HCT116 (cell line): ENCODE data around the gene IL25. TPM values are rescaled to one million over a fixed set of nuclear protein-coding genes. Genes with fewer than 3 reads are reported as not detected.

Source experiments
- ATAC-seq: fragments of 200-7000 bp; cut with Tn5 transposase; 2 replicates; pipeline ENCODE4 v1.9.1; 2020; ENCODE audit warnings: mild to moderate bottlenecking, moderate library complexity
- BruUV-seq: library from RNA; stranded (reverse); fragments of 400-500 nt; replicated peaks from 2 replicates; lab custom pipeline; 2021; lab: Mats Ljungman, UMichigan
- CTCF ChIA-PET: fragments of 300-600 bp; sonication (Branson Sonifier 250); formaldehyde crosslinking; loops from one replicate; lab custom pipeline; 2021; ENCODE audit warnings: antibody characterized with exemption; lab: Charles Lee
- POLR2A ChIA-PET: fragments of 300-600, 350-600 bp; sonication (Branson Sonifier 250); formaldehyde crosslinking; loops from one replicate; lab custom pipeline; 2021; ENCODE audit warnings: antibody characterized with exemption; lab: Charles Lee
- RAD21 ChIA-PET, 2 experiments: fragments of 300-600 bp; sonication (Branson Sonifier 250); formaldehyde crosslinking; loops; one replicate each; lab custom pipeline; 2023; ENCODE audit warnings: low total read pairs in 2 of 2; ENCODE audit not compliant: uncharacterized antibody in 2 of 2, unreplicated experiment in 2 of 2, low non-redundant PET in 1 of 2; lab: Charles Lee
- DNase-seq: peaks from one replicate; pipeline ENCODE4 v3.0.0-alpha.2; 2010; ENCODE audit warnings: low read depth, low spot score
- H2AFZ ChIP-seq: fragments of 200-600 bp; shearing (Covaris generic), sonication (generic); 2 replicates; pipeline ENCODE4 v1.6.1; 2017; ENCODE audit warnings: low read depth, mixed run types, mixed read lengths, antibody characterized with exemption, low read length; ENCODE audit not compliant: poor library complexity, severe bottlenecking
- H3K27ac ChIP-seq: 2 replicates; pipeline ENCODE4 v1.5.1; 2012; ENCODE audit warnings: low read depth, low read length
- H3K27me3 ChIP-seq: fragments of 200-600 bp; sonication (generic); 2 replicates; pipeline ENCODE4 v1.6.1; 2016; ENCODE audit warnings: mixed run types, low read length, mixed read lengths; ENCODE audit not compliant: insufficient read depth
- H3K36me3 ChIP-seq, 2 experiments: fragments of 200-500 bp in 1 of 2; fragments of 200-600 bp in 1 of 2; sonication (Bioruptor generic) in 1 of 2; sonication (generic) in 1 of 2; 2 replicates each; pipeline versions ENCODE4 v1.5.1 to v1.6.1; 2014 to 2016; ENCODE audit warnings: low read length in 2 of 2, inconsistent platforms in 1 of 2, mixed read lengths in 1 of 2, mixed run types in 1 of 2; ENCODE audit not compliant: insufficient read depth in 2 of 2, control insufficient read depth in 1 of 2
- H3K4me1 ChIP-seq, 2 experiments: fragments of 200-600 bp in 1 of 2; sonication (generic) in 1 of 2; 2 replicates each; pipeline versions ENCODE4 v1.5.1 to v1.6.1; 2012 to 2017; ENCODE audit warnings: low read length in 2 of 2, inconsistent platforms in 1 of 2, mild to moderate bottlenecking in 1 of 2, mixed read lengths in 1 of 2, mixed run types in 1 of 2, moderate library complexity in 1 of 2; ENCODE audit not compliant: insufficient read depth in 2 of 2, control insufficient read depth in 1 of 2
- H3K4me2 ChIP-seq: fragments of 200-600 bp; sonication (generic); 2 replicates; pipeline ENCODE4 v1.6.1; 2017; ENCODE audit warnings: mixed run types, low read length, mixed read lengths
- H3K4me3 ChIP-seq, 2 experiments: fragments of 200-600 bp in 1 of 2; sonication (generic) in 1 of 2; replicated peaks in 1 of 2; 2 replicates each; pipeline ENCODE4 v1.5.1; 2011 to 2016; ENCODE audit warnings: low read length in 2 of 2, control low read depth in 1 of 2, low read depth in 1 of 2, mild to moderate bottlenecking in 1 of 2, mixed read lengths in 1 of 2, mixed run types in 1 of 2
- H3K79me2 ChIP-seq: fragments of 200-600 bp; sonication (generic); 2 replicates; pipeline ENCODE4 v1.6.1; 2017; ENCODE audit warnings: mild to moderate bottlenecking, mixed run types, low read length, moderate library complexity, mixed read lengths; ENCODE audit not compliant: insufficient read depth
- H3K9ac ChIP-seq: fragments of 200-600 bp; sonication (generic); 2 replicates; pipeline ENCODE4 v1.6.1; 2016; ENCODE audit warnings: low read length, mixed read lengths
- H3K9me2 ChIP-seq: fragments of 200-600 bp; sonication (generic), shearing (Covaris generic); 2 replicates; pipeline ENCODE4 v1.6.1; 2017; ENCODE audit warnings: mixed run types, mild to moderate bottlenecking, moderate library complexity; ENCODE audit not compliant: insufficient read depth
- H3K9me3 ChIP-seq, 2 experiments: fragments of 200-500 bp in 1 of 2; fragments of 200-600 bp in 1 of 2; sonication (Bioruptor generic) in 1 of 2; sonication (generic) in 1 of 2; 2 replicates each; pipeline ENCODE4 v1.6.1; 2014 to 2017; ENCODE audit warnings: low read length in 2 of 2, mixed read lengths in 2 of 2, inconsistent platforms in 1 of 2, low read depth in 1 of 2, mild to moderate bottlenecking in 1 of 2, mixed run types in 1 of 2, moderate library complexity in 1 of 2; ENCODE audit not compliant: control insufficient read depth in 1 of 2, insufficient read depth in 1 of 2
- H4K20me1 ChIP-seq: fragments of 200-600 bp; sonication (generic), shearing (Covaris generic); 2 replicates; pipeline ENCODE4 v1.6.1; 2017; ENCODE audit warnings: mixed run types, mild to moderate bottlenecking, moderate library complexity; ENCODE audit not compliant: insufficient read depth
- CBX3 ChIP-seq: IDR thresholded peaks from 2 replicates; pipeline ENCODE4 v1.6.1; 2012; ENCODE audit warnings: low read depth
- CEBPB ChIP-seq: IDR thresholded peaks from 2 replicates; pipeline ENCODE4 v1.6.1; 2012; ENCODE audit warnings: low read depth
- EGR1 ChIP-seq: IDR thresholded peaks from 2 replicates; pipeline ENCODE4 v1.6.1; 2012; ENCODE audit warnings: low read depth
- ELF1 ChIP-seq: IDR thresholded peaks from 2 replicates; pipeline ENCODE4 v1.6.1; 2012; ENCODE audit warnings: low read depth, borderline replicate concordance
- EZH2 ChIP-seq: fragments of 200-600 bp; sonication (generic); IDR thresholded peaks from 2 replicates; pipeline ENCODE4 v1.6.1; 2017; ENCODE audit warnings: antibody characterized with exemption, mixed run types
- EZH2phosphoT487 ChIP-seq: fragments of 200-600 bp; IDR thresholded peaks from 2 replicates; pipeline ENCODE4 v1.6.1; 2018; ENCODE audit warnings: antibody characterized with exemption, borderline replicate concordance
- FOSL1 ChIP-seq: IDR thresholded peaks from 2 replicates; pipeline ENCODE4 v1.6.1; 2012; ENCODE audit warnings: low read depth
- POLR2A ChIP-seq: IDR thresholded peaks from 2 replicates; pipeline ENCODE4 v1.7.0; 2011; ENCODE audit warnings: borderline replicate concordance; ENCODE audit not compliant: insufficient read depth, insufficient read length; ENCODE audit errors: extremely low read depth
- RAD21 ChIP-seq: IDR thresholded peaks from 2 replicates; pipeline ENCODE4 v1.6.1; 2012; ENCODE audit warnings: low read depth, mild to moderate bottlenecking
- SIN3A ChIP-seq: IDR thresholded peaks from 2 replicates; pipeline ENCODE4 v1.6.1; 2012; ENCODE audit warnings: low read depth
- SP1 ChIP-seq: IDR thresholded peaks from 2 replicates; pipeline ENCODE4 v1.6.1; 2012; ENCODE audit warnings: low read depth
- TCF7L2 ChIP-seq: IDR thresholded peaks from 2 replicates; pipeline ENCODE4 v1.7.0; 2011; ENCODE audit warnings: borderline replicate concordance, inconsistent platforms; ENCODE audit not compliant: insufficient read depth, insufficient read length; ENCODE audit errors: extremely low read depth
- intact Hi-C: fragments of 100-400 bp; cut with micrococcal nuclease; formaldehyde crosslinking; loops from 2 replicates; pipeline ENCODE4 v1.10.0; 2022
- total RNA-seq: library from RNA; stranded (reverse); gene quantifications from one replicate; pipeline ENCODE4 v1.2.1, GENCODE V29; 2021; ENCODE audit not compliant: unreplicated experiment
- TF ChIP-seq, protein P1 (sequence below), 3 experiments: fragments of 200-600 bp in 1 of 3; sonication (generic) in 1 of 3; IDR thresholded peaks in 2 of 3; conservative IDR thresholded peaks in 1 of 3; 2 replicates each; pipeline ENCODE4 v1.5.1; 2012 to 2017; ENCODE audit warnings: low read depth in 2 of 3, low read length in 2 of 3, antibody characterized with exemption in 1 of 3, borderline replicate concordance in 1 of 3, control low read depth in 1 of 3, mild to moderate bottlenecking in 1 of 3, mixed read lengths in 1 of 3, mixed run types in 1 of 3, moderate library complexity in 1 of 3; ENCODE audit not compliant: insufficient read depth in 1 of 3
- TF ChIP-seq, protein P2 (sequence below): IDR thresholded peaks from 2 replicates; pipeline ENCODE4 v1.6.1; 2012
- TF ChIP-seq, protein P3 (sequence below): IDR thresholded peaks from 2 replicates; pipeline ENCODE4 v1.6.1; 2012; ENCODE audit warnings: low read depth
- TF ChIP-seq, protein P4 (sequence below): IDR thresholded peaks from 2 replicates; pipeline ENCODE4 v1.6.1; 2012
- TF ChIP-seq, protein P5 (sequence below): IDR thresholded peaks from 2 replicates; pipeline ENCODE4 v1.6.1; 2011; ENCODE audit warnings: mild to moderate bottlenecking, low read length, moderate library complexity; ENCODE audit not compliant: insufficient replicate concordance; ENCODE audit errors: extremely low read depth

Gene IL25
- total RNA-seq, 1 experiment from 2014 or later = not detected

DNA sequence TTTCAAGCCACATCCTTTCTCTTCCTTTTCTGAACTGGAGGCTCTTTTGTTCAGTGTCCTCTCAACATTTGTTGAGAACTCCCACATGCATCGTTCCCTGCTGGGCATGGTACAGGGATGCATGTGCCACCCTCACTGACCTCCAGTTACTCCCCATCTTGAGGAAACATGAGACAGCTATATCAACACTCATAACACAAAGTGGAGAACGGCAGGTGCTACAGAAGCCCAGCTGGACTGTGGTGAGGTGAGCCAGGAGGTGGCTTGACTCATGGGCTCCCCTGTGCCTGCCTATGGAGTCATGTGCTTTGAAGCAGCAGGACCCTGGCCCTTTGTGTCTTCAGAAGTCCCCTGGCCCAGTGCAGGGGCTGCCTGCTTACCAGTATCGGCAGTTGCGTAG is 25.7 kb downstream of the IL25 start:
- H3K79me2 ChIP-seq = no peaks in the 10 kb centered on the region
- no peaks in the 10 kb centered on the region for H3K9me3 ChIP-seq
- BruUV-seq = no TSS peak
- no peaks in the 10 kb centered on the region for H3K4me1 ChIP-seq
- DNase-seq (no peak), ATAC-seq (no peak)
- H3K36me3 ChIP-seq = no peaks in the 10 kb centered on the region
- H3K9me2 ChIP-seq = no peaks in the 10 kb centered on the region
- no peak overlapping the region for H3K4me3 ChIP-seq
- no peak overlapping the region for H2AFZ ChIP-seq
- POLR2A ChIA-PET = no interaction called here
- CTCF ChIA-PET = no interaction called here
- H3K27ac ChIP-seq = no peak overlapping the region
- TF ChIP-seq CEBPB = no peak
- no peak for TF ChIP-seq EGR1
- TF ChIP-seq, protein P1, sequence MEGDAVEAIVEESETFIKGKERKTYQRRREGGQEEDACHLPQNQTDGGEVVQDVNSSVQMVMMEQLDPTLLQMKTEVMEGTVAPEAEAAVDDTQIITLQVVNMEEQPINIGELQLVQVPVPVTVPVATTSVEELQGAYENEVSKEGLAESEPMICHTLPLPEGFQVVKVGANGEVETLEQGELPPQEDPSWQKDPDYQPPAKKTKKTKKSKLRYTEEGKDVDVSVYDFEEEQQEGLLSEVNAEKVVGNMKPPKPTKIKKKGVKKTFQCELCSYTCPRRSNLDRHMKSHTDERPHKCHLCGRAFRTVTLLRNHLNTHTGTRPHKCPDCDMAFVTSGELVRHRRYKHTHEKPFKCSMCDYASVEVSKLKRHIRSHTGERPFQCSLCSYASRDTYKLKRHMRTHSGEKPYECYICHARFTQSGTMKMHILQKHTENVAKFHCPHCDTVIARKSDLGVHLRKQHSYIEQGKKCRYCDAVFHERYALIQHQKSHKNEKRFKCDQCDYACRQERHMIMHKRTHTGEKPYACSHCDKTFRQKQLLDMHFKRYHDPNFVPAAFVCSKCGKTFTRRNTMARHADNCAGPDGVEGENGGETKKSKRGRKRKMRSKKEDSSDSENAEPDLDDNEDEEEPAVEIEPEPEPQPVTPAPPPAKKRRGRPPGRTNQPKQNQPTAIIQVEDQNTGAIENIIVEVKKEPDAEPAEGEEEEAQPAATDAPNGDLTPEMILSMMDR (IDR thresholded peaks at IDR 0.05 in 2 of 3, conservative IDR thresholded peaks at IDR 0.05 in 1 of 3; ENCODE audit: borderline replicate concordance in 1 of 3, insufficient read depth in 1 of 3, low read depth in 2 of 3, low read length in 2 of 3) = no peak
- TF ChIP-seq SP1 = no peak
- no peak for TF ChIP-seq ELF1
- TF ChIP-seq EZH2 = no peak
- TF ChIP-seq, protein P2, sequence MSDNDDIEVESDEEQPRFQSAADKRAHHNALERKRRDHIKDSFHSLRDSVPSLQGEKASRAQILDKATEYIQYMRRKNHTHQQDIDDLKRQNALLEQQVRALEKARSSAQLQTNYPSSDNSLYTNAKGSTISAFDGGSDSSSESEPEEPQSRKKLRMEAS = no peak
- TF ChIP-seq EZH2phosphoT487 = no peak
- TF ChIP-seq RAD21 = no peak
- TF ChIP-seq, protein P3, sequence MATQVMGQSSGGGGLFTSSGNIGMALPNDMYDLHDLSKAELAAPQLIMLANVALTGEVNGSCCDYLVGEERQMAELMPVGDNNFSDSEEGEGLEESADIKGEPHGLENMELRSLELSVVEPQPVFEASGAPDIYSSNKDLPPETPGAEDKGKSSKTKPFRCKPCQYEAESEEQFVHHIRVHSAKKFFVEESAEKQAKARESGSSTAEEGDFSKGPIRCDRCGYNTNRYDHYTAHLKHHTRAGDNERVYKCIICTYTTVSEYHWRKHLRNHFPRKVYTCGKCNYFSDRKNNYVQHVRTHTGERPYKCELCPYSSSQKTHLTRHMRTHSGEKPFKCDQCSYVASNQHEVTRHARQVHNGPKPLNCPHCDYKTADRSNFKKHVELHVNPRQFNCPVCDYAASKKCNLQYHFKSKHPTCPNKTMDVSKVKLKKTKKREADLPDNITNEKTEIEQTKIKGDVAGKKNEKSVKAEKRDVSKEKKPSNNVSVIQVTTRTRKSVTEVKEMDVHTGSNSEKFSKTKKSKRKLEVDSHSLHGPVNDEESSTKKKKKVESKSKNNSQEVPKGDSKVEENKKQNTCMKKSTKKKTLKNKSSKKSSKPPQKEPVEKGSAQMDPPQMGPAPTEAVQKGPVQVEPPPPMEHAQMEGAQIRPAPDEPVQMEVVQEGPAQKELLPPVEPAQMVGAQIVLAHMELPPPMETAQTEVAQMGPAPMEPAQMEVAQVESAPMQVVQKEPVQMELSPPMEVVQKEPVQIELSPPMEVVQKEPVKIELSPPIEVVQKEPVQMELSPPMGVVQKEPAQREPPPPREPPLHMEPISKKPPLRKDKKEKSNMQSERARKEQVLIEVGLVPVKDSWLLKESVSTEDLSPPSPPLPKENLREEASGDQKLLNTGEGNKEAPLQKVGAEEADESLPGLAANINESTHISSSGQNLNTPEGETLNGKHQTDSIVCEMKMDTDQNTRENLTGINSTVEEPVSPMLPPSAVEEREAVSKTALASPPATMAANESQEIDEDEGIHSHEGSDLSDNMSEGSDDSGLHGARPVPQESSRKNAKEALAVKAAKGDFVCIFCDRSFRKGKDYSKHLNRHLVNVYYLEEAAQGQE = no peak
- TF ChIP-seq, protein P4, sequence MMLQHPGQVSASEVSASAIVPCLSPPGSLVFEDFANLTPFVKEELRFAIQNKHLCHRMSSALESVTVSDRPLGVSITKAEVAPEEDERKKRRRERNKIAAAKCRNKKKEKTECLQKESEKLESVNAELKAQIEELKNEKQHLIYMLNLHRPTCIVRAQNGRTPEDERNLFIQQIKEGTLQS = no peak
- TF ChIP-seq TCF7L2 = no peak
- TF ChIP-seq, protein P5, sequence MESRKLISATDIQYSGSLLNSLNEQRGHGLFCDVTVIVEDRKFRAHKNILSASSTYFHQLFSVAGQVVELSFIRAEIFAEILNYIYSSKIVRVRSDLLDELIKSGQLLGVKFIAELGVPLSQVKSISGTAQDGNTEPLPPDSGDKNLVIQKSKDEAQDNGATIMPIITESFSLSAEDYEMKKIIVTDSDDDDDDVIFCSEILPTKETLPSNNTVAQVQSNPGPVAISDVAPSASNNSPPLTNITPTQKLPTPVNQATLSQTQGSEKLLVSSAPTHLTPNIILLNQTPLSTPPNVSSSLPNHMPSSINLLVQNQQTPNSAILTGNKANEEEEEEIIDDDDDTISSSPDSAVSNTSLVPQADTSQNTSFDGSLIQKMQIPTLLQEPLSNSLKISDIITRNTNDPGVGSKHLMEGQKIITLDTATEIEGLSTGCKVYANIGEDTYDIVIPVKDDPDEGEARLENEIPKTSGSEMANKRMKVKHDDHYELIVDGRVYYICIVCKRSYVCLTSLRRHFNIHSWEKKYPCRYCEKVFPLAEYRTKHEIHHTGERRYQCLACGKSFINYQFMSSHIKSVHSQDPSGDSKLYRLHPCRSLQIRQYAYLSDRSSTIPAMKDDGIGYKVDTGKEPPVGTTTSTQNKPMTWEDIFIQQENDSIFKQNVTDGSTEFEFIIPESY = no peak
- no peak for TF ChIP-seq FOSL1
- TF ChIP-seq SIN3A = no peak
- no peak for TF ChIP-seq POLR2A
- TF ChIP-seq CBX3 = no peak
- intact Hi-C loops = no loop called here
- RAD21 ChIA-PET = no interaction called here
- H3K9ac ChIP-seq = no peak overlapping the region
- H3K4me2 ChIP-seq = no peak overlapping the region
- no peaks in the 10 kb centered on the region for H3K27me3 ChIP-seq
- H4K20me1 ChIP-seq = no peaks in the 10 kb centered on the region
